ENCODE data around the gene VAV2.
"Not testable (repeated sequence)": the region's sequence is repeated elsewhere in the genome, so short reads cannot be mapped to it uniquely, and the experiment has no call there.

Gene VAV2

DNA sequence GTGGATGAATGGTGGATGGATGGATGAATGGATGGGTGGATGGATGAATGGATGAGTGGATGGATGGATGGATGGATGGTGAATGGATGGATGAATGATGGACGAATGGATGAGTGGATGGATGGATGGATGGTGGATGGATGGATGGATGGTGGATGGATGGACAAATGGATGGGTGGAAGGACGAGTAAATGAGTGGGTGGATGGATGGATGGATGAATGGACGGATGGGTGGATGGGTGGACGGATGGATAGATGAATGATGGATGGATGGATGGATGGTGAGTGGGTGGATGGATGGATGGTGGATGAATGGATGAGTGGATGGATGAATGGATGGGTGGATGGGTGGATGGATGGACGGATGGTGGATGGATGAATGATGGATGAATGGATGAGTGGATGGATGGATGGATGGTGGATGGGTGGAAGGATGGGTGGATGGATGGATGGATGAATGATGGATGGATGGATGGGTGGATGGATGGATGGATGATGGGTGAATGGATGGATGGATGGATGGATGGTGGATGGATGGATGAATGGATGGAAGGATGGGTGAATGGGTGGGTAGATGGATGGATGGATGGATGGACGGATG lies 58.6 kb downstream of the VAV2 start:
- no peak for DNase-seq

DNA sequence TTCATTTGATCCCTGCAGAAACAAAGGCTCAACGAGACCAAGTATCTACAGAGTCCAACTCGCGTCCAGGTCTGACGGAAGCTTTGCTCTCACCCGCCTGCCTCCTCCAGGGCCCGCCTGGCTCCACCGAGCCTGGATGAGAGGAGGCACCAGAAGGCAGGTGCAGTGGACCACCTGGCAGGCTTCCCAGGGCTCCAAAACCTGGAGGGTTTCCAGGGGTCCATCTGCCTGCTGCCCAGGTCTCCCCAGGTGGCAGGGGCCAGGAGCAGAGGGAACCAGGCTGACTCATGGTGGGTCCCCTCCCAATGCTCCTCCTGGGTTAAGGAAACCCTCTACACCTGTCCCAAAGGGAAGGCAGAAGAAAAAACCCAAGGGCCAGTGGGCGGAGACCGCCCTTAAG lies 59.5 kb downstream of the VAV2 start:
- no peak for DNase-seq

DNA sequence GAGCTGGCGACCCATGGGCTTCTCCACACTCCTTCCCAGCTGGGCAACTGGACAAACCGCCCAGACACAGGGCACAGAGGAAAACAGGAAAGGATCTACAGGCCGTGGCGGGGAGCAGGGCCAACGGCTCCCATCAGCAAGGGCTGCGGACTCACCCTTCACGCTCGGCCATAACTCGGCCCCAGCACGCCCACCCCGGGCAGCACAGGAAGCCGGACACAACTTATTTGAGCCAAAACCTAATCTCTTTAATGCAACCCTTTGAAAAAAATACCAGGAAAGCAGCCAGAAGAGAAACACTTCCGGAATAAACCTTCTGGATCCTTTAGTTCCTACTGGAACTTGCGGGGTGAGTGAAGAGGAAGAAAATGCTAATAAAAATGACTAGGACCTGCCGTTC lies 59.9 kb downstream of the VAV2 start:
- DNase-seq = no peak

DNA sequence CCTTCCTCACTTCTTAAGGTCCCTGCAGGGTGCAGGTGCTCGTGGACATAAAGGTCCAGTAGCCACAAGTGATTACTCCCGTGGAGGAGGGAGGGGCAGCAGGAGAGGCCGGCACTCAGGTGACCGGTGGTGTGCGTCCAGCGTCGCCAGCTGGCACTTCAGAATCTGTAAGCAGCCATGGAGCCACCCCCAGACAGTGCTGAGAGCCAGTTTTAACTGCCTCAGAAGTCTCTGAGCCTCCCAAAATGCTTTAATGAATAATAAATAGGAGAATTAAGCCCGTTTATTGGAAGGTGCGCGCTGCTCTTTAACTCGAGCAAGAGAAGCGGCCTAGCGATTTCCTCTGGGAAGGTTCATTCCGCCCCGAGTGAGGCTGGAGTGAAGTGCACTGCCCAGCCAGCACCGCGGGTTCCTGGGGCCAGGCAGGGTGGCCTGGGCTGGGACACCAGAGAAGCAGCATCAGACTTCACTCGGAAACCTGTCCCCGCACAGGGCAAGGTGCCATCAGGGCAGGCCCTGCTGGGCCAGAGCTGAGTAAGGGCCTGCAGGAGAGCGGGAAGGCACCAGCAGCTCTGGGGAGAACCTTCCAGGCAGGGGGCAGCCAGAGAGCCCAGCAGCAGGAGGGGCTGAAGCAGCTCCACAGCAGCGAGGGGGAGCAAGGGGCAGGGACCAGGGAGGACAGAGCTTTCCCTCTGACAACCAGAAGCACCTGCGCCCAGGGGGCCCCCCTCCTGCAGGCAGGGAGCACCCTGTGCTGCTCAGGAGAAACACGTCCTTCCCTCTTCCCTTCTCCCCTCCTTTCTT lies 61.2 kb downstream of the VAV2 start:
- DNase-seq = no peak

DNA sequence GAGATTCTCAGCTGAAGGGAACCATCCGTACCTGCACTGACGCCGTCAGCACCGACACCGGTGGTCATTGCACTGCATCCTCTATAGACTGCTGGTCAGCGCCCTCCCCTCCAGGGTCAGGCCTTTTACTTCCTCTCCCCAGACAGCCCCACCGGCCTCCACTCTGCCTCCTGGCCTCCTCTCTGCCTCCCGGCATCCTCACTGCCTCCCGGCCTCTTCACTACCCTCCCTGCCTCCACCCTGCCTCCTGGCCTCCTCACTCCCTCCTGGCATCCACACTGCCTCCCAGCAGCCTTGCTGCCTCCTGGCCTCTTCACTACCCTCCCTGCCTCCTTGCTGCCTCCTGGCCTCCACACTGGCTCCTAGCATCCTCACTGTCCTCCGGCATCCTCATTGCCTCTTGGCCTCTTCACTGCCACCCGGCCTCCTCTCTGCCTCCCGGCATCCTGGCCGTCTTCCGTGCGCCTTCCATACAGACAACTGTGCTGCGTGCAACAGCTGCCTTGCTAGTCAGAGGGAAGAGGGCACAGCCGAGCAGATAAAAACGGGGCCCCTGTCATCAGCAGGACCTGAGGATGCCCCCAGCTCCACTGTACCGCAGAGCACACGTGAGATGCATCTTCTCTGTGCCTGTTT lies 62.0 kb downstream of the VAV2 start:
- DNase-seq = no peak

DNA sequence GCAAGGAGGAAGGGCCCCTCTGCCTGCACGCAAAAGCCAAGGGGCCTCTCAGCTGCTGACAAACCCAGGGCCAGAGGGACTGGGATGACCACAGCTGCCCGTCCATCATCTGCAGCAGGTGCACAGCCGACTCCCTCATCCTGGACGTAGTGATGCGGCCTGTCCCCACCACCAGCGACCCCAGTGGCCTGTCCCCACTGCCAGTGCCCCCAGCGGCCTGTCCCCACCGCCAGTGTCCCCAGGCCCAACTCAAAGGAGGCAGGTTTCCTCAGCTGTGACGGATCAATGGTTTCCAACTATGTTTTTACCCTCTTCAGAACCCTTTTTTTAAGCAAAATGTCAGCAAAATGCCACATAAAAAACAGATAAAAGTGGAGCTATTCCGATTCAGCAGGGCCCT lies 62.5 kb downstream of the VAV2 start:
- no peak for DNase-seq

DNA sequence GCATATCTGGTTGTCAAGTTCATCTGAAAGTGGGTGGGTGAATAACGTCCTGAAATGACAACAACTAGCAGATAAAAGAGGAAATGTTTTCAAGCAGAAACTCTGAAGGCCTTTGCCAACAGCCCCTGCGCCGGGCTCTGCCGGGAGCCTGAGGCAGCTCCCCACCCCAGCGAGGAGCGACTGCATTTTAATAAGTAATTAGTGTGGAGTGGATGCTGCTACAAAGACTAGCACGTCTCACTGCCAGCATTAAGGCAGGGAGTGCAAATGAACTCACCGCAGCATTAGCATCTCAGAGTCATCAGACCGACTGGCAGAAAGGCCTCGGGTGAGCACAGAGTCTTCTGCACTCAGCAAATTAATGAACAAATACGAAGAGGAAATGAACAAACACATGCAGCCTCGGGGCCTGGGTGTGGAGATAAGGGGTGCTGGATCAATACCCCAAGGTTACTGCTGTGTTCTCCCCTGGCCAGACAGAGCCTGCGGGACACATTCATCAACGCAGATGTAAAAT lies 63.8 kb downstream of the VAV2 start:
- DNase-seq = no peak

DNA sequence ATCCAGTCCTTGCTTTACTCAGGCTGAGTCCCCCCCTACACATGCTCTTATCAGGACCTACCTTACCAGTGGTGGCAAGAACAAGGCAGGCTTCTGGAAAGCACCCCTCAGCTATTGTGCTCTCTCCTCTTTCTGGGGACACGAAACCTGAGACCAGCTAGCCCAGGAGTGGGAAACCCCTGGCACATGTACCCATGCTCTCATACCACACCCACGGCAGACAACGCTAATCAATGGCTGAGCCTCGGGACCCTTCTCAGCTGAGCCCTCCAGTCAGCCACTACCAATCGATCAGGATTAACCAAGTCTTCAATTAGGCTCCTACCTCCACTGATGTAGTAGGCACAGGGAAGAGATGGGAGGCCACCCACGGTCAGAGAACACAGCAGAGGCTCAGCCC lies 65.1 kb downstream of the VAV2 start:
- DNase-seq = no peak

DNA sequence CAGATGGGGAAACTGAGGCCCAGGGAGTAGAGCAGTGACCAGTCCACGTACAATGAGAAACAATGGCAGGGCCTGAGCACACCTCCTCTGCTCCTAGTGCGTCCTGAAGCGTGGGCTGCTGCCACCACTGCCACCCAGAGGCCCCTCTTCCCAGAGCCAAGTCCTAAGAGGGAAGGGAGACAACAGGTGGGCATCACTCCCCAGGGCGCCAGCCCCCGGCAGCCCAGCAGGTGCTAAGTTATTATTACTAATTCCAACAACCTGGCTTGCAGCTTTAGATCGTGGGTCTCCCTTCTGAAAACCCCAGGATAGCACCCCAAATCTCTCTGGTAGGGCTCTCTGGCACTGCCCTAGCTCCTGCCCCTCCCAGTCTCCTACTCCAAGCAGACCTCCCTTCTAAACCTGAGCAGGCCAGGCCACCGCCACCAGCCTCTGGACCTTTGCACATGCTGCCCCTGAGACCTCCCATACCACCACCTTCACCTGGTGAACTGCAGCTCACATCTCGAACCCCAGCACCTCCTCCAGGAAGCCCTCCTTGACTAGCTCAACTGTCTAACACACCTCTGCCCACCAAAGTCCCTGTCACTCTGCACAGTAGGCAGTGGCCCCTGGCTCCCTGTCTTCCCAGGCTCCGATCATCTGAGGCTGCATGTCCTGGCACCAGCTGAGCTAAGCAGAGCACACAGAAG lies 65.8 kb downstream of the VAV2 start:
- no peak for DNase-seq

DNA sequence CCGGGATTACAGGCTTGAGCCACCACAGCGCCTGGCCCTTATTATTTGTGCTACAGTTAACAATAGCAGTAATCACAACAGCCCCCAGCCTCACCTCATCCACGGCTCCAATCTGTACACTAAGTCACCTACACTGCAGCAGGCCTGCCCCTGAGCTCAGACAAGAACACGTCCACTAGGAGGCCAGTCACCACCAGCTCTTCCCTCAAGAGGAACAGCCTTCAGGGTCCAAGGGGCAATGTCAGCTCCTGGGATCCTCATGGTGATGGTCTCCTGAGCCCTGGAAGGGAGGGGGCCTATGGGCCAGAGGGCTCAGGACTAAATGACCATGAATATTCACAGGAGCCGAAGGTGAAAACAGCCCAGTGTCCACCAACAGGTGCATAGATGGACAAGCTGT lies 67.7 kb downstream of the VAV2 start:
- no peak for DNase-seq

DNA sequence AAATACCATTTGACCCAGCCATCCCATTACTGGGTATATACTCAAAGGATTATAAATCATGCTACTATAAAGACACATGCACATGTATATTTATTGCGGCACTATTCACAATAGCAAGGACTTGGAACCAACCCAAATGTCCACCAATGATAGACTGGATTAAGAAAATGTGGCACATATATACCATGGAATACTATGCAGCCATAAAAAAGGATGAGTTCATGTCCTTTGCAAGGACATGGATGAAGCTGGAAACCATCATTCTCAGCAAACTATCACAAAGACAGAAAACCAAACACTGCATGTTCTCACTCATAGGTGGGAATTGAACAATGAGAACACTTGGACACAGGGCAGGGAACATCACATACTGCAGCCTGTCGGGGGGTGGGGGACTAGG lies 68.5 kb downstream of the VAV2 start:
- DNase-seq = not testable (repeated sequence)

DNA sequence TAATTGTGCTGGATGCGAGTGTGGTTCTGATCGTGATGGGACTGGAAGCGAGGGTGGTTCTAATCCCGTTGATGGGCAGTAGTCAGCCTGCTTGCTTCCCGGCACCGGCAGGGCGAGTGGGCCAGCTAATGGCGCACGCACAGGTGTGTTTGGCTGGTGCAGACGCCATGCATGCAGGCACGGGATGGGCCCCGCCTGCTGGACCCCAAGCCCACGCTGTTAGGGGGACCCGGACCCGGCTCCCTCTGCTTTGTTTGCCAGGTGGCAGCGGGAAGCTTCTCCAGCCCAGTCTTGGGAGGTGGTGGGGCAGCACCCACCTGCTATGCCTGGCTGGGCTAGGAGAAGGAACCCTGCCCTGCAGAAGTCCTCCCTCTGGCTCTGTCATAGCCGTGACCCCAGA lies 70.3 kb downstream of the VAV2 start:
- DNase-seq = no peak

DNA sequence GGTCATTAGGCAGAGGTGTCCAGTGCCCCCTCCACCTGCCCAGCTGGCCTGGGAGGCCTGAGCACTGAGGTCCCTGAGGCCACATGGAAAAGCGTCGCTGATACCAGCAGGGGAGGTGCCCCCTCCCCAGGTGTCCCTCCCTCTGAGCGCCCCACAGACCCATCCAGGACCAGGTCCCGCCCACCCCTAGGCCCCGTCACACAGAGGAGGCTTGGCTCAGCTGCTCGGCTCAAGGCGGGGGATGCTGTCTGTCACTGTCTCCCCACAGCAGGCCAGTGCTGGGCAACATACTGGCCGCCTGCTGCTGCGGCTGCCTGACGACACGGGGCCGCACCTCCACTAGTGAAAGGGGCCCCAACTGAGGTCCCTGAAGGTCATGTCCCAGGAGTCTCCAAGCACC lies 71.7 kb downstream of the VAV2 start:
- no peak for DNase-seq

DNA sequence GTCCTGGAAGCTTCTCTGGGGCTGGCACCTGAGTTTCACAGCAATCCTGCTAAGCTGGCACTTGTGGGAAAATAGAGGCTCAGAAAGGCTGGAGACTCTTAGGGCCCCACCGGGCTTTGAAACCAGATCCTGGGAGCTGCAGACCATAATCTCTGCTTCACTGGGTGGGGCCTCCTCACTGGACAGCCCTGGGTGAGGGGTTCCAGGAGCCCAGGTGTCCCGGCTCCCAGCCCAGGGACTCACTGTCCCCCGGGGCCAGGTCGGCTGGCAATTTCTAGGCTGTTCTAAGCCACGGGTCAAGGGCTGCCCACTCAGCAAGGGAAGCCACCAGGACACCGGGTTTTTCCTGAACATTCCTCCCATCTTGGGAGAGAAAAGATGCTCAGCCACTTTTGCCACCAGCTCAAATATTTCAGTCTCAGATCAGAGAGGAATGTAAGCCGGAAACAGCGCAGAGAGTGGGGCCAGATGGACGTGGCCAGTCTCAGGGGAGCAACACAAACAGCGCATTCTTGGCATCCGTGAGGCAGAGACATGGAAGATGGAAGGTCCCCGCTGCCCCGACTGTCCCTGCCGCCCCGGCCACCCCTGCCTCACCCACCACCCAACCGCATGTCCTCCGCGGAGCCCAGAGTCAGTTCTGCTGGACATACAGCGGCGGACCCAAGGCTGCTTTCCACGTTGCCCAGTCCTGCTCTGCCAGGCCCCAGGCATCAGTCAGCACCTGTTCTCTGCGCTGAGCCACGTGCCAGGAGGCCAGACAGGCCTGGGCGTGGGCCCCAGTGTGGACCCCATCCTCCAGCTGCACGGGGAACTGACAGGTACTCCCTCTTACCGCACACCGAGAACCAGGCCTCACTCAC lies 72.6 kb downstream of the VAV2 start:
- no peak for DNase-seq

DNA sequence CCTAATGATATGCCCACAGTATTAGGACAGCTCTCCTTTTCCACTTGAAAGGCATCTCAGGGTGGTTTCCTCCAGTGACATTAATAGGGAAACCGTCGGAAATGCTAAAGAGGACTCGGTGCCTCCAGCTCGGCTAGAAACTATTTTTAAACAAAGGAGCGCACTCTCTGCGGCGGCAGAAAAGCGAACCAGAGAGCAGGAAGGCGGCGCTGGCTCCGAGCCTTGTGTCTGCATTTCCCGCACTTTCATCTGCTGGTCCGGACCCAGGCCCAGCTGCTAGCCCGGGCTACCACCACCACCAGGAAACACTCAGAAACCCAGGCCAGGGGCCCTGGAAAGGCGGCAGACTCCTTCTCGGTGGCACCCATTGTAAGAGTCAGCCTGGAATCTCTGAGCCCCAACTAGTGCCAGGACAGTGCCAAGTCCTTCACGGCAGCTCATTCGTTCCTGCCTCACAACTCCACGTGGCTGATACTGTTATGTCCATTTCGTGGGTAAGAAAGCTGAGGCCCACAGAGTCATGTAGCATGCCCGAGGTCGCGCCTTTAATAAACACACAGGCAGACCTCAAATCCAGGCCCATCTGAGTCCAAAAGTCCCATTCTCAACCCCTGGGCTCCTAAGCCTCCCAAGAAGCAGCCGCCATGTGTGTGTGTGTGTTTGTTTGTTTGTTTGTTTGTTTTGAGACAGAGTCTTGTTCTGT lies 73.9 kb downstream of the VAV2 start:
- no peak for DNase-seq

DNA sequence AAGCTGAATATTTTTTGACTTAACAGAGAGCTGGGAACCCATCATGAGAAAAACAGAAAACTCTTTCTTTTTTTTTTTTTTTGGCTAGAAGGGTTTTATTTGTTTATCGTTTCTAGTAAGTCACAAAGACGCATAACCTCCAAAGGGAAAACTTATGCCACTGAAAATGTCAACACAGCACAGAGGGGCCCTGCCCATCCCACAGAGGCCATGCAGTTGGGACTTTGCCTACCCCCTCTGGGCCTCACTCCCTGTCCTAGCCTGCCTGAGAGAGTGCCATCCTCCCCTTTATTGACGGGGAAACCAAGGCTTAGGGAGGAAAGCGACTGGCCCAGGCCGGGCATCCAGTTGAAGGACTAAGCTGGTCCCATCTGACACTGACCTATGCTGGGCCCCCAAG lies 74.7 kb downstream of the VAV2 start:
- no peak for DNase-seq

DNA sequence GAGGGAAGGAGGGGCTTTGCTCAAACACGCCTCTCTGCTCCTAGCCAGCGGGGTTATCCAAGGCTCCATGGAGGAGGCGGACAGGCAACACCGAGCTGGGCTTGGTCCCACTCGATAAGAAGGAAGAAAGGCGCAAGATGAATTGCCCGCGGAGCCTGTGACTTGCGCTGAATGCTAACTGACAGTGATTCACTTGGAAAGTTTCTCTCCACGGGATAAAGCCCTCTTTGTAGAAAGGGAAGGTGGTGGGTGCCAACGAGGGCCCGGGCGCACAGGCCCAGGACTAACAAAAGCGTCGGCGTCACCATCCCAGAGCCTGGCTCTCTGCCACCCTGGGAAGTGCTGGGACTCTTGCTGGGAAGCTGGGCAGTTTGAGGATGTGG lies 76.0 kb downstream of the VAV2 start:
- DNase-seq = no peak

DNA sequence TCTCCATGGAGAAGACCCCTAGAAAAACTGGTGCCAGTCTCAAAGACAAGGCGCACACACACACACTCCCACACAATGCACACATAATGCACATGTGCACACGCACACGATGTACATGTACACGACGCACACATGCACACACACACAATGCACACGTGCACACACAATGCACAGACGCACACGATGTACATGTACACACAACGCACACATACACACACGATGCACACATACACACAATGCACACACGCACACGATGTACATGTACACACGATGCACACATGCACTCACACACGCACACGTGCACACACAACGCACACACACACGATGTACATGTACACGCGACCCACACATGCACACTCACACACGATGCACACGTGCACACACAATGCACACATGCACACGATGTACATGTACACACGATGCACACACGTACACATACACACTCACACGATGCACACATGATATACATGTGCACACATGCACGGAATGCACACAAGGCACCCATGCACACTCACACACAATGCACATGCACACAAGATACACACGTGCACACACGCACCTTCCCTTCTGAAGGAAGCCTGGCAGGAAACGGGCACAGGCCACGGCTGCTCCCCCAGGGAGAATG lies 76.5 kb downstream of the VAV2 start:
- DNase-seq = no peak

DNA sequence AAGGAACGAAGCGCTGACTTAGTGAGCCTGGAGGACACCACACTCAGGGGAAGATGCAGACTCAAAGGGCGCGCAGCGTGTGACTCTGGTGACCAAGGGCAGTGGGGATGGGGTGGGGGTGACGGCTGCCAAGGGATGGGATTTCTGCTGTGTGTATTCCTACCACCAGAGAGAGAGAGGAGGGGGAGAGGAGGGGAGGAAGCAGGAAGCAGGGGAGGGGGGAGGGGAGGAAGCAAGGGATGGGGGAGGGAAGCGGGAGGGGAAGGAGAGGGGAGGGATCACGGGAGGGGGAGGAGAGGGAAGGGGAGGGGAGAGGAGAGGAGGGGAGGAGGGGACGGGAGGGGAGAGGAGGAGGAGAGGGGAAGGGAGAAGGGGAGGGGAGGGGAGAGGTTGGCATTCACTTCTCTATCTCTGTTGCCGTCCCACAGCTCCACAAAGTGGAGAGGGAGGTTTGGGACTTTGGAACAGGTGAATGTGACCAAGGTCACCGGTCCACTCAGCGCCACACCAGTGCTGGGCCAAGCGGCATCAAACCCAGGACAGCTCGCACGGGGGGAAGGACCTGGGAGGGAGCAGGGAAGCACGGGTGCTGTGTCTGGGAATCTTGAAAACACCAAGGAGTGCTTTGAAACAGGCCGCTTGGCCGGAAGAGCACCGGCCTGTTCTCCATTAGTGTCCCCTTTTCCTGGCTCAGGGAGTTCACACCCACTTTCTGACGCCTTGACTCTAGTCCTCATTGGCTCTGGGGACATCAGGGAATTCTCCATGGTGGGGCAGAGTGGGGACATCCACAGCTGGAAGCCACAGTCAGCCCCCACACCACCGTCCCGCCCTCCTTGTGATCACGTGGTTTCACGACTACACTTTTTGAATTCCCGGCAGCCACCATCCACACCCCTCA lies 77.4 kb downstream of the VAV2 start:
- DNase-seq = no peak

All from NCI-H187 treated with DMSO at 0.1 percent for 48 hours (cell line).